Kidney (tissue), 14 donors: ENCODE results near the gene SUGP2. TPM values are rescaled to one million over a fixed set of nuclear protein-coding genes. Genes with fewer than 3 reads are reported as not detected.

ENCODE experiments used
- DNase-seq, 5 donors: peaks; one replicate each; pipeline ENCODE4 v3.0.0-alpha.2; 2013 to 2020
- FAIRE-seq: peaks from 2 replicates; lab custom pipeline; 2012; peaks lifted over from hg19 to GRCh38; lab: Jason Lieb, UNC
- H3K27ac ChIP-seq, 2 donors: one replicate each; pipeline ENCODE4 v1.7.0; 2013; ENCODE audit warnings: low read depth in 2 of 2, low read length in 2 of 2, inconsistent platforms in 1 of 2
- H3K27me3 ChIP-seq: one replicate; pipeline ENCODE4 v1.7.1; 2013; ENCODE audit warnings: low read length, inconsistent platforms; ENCODE audit not compliant: control insufficient read depth, insufficient read depth
- H3K36me3 ChIP-seq, 3 donors: one replicate each; pipeline versions ENCODE4 v1.7.0 to v1.7.1; 2013; ENCODE audit warnings: low read length in 3 of 3, control low read depth in 1 of 3, inconsistent platforms in 1 of 3; ENCODE audit not compliant: insufficient read depth in 3 of 3, control insufficient read depth in 2 of 3
- H3K4me1 ChIP-seq, 3 donors: one replicate each; pipeline versions ENCODE4 v1.7.0 to v1.7.1; 2013; ENCODE audit warnings: low read length in 3 of 3, inconsistent platforms in 1 of 3, low read depth in 1 of 3; ENCODE audit not compliant: control insufficient read depth in 2 of 3, insufficient read depth in 2 of 3
- H3K4me3 ChIP-seq, 3 donors: one replicate each; pipeline versions ENCODE4 v1.7.0 to v1.8.1; 2013; ENCODE audit warnings: low read length in 3 of 3, control low read depth in 1 of 3, inconsistent platforms in 1 of 3
- H3K9ac ChIP-seq, 3 donors: one replicate each; pipeline versions ENCODE4 v1.7.0 to v1.7.1; 2013; ENCODE audit warnings: low read length in 3 of 3, control low read depth in 1 of 3, inconsistent platforms in 1 of 3
- H3K9me3 ChIP-seq, 3 donors: one replicate each; pipeline versions ENCODE4 v1.7.0 to v1.7.1; 2013; ENCODE audit warnings: low read length in 3 of 3, control low read depth in 1 of 3, inconsistent platforms in 1 of 3; ENCODE audit not compliant: control insufficient read depth in 2 of 3, insufficient read depth in 1 of 3
- intact Hi-C: fragments of 100-400 bp; cut with DNase I; formaldehyde crosslinking; loops from one replicate; pipeline ENCODE4 v1.11.1; 2022
- polyA plus RNA-seq: library from polyadenylated mRNA; stranded (reverse); fragments of 350-450 nt; fragmentation: Illumina TruSeq; extraction: RNeasy Lipid Tissue Mini Kit (QIAGEN cat#74804); gene quantifications from one replicate; pipeline ENCODE4 v1.2.3, GENCODE V29; 2014; ENCODE audit warnings: low read depth, low replicate concordance; ENCODE audit not compliant: insufficient read depth
- total RNA-seq: library from RNA; stranded (reverse); fragmentation: NEBNext Ultra II Directional; extraction: Animal tissue kit (Norgen Biotek cat#: 25700); gene quantifications from one replicate; pipeline ENCODE4 v1.2.1, GENCODE V29; 2021
- TF ChIP-seq, protein P1 (sequence below): IDR thresholded peaks from 3 replicates; pipeline ENCODE4 v1.5.1; 2012; ENCODE audit warnings: mild to moderate bottlenecking, moderate library complexity, borderline replicate concordance; ENCODE audit not compliant: insufficient read depth; ENCODE audit errors: extremely low read depth
- donor health status: control.
- donor health status: control.
- donor health status: control.
- donor health status: control.
- donor health status: control.
- donor health status: DM: yes; HTN: yes; CAD: no.
- donor health status: Normal renal cell carcinoma (clear cell type).

SUGP2 gene
- total and polyA plus RNA-seq, 2 donors from 2014 or later, result 47.5 to 74.1 TPM

DNA sequence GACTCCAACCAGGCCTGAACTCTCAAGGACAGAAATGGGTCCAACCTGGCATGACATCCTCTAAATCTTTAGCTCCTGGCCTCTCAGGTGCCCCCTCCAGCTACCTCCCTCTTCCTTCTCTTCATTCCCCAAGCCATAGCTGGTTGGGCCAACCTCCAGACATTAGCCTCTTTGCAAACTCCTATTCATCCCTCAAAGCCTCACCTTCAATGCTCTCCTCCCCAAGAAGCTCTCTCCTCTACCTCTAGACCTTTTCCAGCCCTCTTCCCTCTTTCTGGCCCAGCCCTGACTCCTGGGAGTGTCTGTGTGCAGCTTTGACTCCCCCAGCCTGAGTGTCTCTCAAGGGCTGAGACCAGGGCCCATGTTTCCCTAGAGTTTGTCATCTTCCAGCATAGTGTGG, 87.0 kb downstream of the SUGP2 start:
- Histone ChIP-seq H3K9me3 (no peaks in the 10 kb centered on the region), H3K27me3 (no peaks in the 10 kb centered on the region), H3K9ac (no peak overlapping the region), H3K27ac (no peak overlapping the region), H3K36me3 (no peaks in the 10 kb centered on the region), H3K4me1 (peaks cover 0 to 4% (median 3%) of the 10 kb centered on the region in 3 donors), H3K4me3 (no peak overlapping the region)
- intact Hi-C loops, result no loop called here
- DNase-seq (no peak), FAIRE-seq (no peak)
- TF ChIP-seq, protein P1, sequence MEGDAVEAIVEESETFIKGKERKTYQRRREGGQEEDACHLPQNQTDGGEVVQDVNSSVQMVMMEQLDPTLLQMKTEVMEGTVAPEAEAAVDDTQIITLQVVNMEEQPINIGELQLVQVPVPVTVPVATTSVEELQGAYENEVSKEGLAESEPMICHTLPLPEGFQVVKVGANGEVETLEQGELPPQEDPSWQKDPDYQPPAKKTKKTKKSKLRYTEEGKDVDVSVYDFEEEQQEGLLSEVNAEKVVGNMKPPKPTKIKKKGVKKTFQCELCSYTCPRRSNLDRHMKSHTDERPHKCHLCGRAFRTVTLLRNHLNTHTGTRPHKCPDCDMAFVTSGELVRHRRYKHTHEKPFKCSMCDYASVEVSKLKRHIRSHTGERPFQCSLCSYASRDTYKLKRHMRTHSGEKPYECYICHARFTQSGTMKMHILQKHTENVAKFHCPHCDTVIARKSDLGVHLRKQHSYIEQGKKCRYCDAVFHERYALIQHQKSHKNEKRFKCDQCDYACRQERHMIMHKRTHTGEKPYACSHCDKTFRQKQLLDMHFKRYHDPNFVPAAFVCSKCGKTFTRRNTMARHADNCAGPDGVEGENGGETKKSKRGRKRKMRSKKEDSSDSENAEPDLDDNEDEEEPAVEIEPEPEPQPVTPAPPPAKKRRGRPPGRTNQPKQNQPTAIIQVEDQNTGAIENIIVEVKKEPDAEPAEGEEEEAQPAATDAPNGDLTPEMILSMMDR, result no peak

DNA sequence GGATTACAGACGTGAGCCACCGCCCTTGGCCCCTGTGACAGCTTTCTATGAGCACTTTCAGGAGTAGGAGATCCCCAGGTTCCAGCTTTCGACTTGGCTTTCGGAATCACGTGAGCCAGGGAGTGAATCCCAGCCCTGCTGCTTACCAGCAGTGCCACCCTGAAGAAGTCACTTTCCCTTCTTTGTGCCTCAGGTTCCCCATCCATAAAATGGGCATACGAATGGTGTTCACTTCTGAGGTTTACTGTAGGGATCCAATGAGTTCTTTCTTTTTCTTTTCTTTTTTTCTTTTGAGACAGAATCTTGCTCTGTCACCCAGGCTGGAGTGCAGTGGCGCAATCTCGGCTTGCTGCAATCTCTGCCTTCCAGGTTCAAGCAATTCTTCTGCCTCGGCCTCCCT, 88.0 kb downstream of the SUGP2 start:
- intact Hi-C loops, result no loop called here
- H3K4me3 ChIP-seq, result no peak overlapping the region
- H3K27me3 ChIP-seq, result no peaks in the 10 kb centered on the region
- H3K27ac ChIP-seq, result no peak overlapping the region
- H3K36me3 ChIP-seq, result no peaks in the 10 kb centered on the region
- TF ChIP-seq, protein P1, result no peak
- FAIRE-seq (no peak), DNase-seq (no peak)
- H3K9ac ChIP-seq, result no peak overlapping the region
- peaks cover 0 to 4% (median 3%) of the 10 kb centered on the region in 3 donors for H3K4me1 ChIP-seq
- H3K9me3 ChIP-seq, result no peaks in the 10 kb centered on the region

DNA sequence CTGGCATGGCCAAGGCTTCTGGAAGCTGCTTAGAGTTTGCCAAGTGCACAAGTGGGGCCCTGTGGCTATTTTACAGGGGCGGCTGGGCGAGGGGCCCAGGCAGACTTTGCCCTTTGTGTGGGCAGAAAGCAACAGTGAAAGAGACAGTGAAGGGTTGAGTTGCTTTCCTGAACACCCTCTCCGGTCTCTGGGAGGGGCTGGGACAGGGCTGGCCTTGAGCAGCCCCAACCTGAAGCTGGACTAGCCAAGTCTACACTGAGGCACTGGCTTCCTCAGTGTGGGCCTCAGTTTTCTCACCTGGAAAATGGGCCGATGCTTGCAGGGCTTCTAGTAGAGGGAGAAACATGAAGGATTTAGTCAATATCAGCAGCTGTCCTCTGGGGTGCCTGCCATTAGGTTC, 89.9 kb downstream of the SUGP2 start:
- no peak for DNase-seq
- Histone ChIP-seq H3K9me3 (no peaks in the 10 kb centered on the region), H3K27me3 (no peaks in the 10 kb centered on the region), H3K27ac (no peak overlapping the region), H3K36me3 (no peaks in the 10 kb centered on the region), H3K9ac (no peak overlapping the region), H3K4me1 (peaks cover 0 to 4% (median 3%) of the 10 kb centered on the region in 3 donors), H3K4me3 (no peak overlapping the region)
- intact Hi-C loops, result no loop called here
- no peak for FAIRE-seq
- TF ChIP-seq, protein P1, result no peak

DNA sequence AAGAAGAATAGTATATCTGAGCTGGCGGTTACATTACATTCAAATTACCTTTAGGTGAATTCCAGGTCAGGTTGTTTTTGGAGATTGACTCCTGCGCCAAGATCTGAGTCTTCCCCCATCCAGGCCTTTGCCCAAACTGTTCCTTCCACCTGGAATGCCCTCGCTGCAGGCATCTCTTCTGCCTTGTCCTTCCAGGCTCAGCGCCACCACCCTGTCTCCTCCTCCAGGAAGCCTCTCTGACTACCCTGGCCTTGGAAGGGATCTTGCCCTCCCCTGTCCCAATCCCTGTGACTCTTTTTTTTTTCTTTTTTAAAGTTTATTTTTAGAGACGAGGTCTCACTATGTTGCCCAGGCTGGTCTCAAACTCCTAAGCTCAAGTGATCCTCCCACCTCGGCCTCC, 90.6 kb downstream of the SUGP2 start:
- Histone ChIP-seq H3K36me3 (no peaks in the 10 kb centered on the region), H3K9me3 (no peaks in the 10 kb centered on the region), H3K4me1 (peaks cover 0 to 4% (median 3%) of the 10 kb centered on the region in 3 donors), H3K4me3 (no peak overlapping the region), H3K27me3 (no peaks in the 10 kb centered on the region), H3K9ac (no peak overlapping the region), H3K27ac (no peak overlapping the region)
- DNase-seq, result no peak
- TF ChIP-seq, protein P1, result no peak
- intact Hi-C loops, result no loop called here
- FAIRE-seq, result no peak
